Stimulated activated CD8-positive, alpha-beta memory T cell treated with anti-CD3 and anti-CD28 coated beads, Interleukin-12 subunit alpha, Interleukin-12 subunit beta, amount 100 ng/mL, for 24 hours (primary cell): ENCODE results near the gene PRSS21.

Experiments
- DNase-seq: peaks from one replicate; pipeline ENCODE4 v3.0.0-alpha.2; 2020; ENCODE audit errors: extremely low read depth

The PRSS21 gene

GRCh38 chr16:2779978-2780898 lies 36.8 kb upstream of the PRSS21 start:
- DNase-seq: no peak

DNA sequence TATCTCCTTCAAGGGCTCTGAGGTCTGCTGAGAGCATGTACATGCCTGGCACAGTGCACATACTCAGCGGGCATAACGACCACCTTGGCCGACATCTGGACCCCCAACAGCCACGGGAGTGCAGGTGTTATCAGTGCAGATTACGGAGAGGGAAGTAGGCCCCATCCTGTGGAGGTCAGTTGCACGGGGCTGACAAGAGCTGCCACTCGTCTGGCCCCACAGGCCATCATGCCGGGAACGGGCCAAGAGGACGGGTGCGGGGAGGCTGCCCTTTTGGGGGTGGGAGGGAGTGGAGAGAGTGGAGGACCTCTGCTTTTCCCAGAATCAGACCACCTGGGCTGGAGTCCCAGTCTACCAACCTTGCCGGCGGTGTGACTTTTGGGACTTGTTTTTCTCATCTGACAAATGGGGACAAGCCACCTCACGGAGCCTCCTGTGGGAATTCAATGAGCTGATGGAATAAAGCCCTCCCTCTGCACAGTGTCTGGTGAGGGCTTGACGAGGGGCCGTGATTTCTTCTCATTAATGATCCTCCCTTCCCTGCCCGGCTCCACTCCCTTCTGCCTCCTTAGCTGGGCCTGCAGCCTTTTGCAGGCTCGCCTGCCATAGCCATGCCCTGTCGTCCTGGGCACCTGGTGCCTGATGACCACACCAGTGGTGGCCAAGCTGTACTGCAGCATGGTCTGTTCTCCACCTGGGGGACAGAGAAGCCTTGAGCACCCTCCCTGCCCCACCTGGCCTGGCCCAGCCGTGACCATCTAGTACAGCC lies 34.3 kb upstream of the PRSS21 start:
- no peak for DNase-seq

DNA sequence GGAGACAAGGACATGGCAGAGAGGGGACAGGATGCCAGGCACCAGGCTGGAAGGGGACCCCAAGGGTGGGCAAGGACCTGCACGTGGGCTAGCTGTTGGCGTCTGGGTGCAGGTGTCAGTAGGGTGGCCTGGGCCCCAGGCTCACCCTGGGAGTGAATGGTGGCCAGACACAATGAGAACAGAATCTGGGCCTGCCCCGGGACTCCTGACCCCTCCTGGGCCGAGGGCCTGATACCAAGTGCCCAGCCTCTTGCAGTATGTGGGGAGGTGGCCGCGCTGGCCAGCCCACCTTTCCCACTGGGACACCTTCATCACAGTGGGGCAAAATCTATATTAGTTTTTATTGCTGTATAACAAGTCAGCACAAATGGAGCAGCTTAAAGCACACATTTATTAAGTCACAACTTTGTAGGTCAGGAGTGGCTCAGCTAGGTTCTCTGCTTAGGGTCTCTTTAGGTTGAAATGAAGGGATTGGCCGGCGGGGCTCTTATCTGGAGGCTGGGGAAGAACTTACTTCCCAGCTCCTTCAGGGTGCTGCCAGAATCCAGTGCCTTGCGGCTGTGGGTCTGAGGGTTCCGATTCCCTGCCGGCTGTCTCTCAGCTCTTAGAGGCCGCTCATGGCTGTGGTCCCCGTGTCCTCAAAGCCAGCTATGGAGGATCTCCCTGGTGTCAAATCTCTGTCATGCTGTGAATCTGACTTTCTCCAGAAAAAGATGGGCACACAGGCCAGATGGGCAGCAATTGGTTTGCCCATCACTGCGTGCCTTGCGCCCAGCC lies 33.3 kb upstream of the PRSS21 start:
- no peak for DNase-seq

GRCh38 chr16:2784358-2785100 lies 32.5 kb upstream of the PRSS21 start:
- DNase-seq: no peak

DNA sequence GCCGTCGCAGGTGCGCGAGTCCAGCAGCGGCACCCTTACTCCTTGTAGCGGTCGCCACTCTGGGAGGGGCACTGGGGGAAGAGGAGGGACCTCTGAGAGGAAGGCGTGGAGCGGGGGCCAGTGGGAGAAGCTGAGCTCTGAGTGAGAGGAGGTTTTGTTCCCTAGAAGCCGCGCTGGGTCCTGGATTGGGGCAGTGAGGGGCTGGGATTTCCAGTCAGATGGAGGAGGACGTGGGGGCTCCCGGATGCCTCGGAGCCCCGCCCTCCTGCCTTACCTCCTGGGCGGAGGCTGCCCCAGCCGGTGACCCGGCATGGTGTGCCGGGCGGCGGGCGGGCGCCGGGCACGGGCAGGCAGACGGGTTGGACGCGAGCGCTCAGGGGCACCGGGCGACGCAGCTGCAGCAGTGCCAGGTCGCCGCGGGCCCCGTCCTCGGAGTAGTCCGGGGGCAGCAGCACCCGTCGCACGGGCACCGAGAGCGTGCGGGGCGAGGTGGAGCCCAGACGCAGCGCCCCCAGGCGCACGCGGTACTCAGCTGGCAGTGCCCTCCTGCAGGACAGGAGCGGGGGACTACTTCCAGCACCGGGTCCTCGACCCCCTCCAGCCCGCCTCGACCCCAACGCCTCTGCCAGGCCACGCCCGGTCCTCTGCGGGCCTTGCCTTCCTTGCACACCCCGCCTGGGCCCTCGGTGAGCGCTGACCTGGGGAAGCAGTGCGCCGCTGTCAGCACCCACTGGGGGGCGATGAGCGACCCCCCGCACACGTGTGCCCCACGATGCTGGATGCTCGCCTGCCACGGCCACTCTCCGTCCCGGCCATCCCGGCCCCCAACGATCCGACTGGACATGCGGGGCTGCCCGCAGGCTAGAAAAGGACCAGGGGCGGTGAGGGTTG lies 31.7 kb upstream of the PRSS21 start:
- DNase-seq: peak; percentile 17

- DNase-seq: no peak
Observed at GRCh38 chr16:2786061-2786825, 30.8 kb upstream of the PRSS21 start.

- no peak for DNase-seq
Observed at GRCh38 chr16:2786826-2787151, 30.2 kb upstream of the PRSS21 start.

- DNase-seq: no peak
Observed at GRCh38 chr16:2787406-2787805, 29.6 kb upstream of the PRSS21 start, which contains the start of gene PRSS33. Gene PRSS33 (minus strand): TSS chr16:2787560. CDS start chr16:2786547, 1,013 bp downstream.

DNA sequence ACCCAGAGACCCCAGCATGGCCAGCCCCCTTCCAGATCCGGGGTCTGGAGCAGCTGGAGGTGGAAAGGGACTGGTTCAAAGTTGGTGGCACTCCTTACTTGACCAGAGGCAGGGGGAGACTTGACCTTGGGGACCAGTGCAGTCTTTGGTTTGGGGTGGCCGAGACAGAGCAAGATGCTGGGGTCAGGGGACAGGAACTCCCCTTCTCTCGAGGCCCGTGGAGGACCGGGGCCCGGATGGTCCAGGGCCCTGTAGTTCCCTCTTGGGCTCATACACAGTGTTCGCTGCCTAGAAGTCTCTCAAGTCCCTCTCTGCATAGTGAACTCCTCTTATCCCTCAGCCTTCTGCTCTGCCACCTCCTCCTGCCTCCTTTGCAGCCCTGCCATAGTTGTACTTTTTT lies 29.1 kb upstream of the PRSS21 start:
- no peak for DNase-seq

DNA sequence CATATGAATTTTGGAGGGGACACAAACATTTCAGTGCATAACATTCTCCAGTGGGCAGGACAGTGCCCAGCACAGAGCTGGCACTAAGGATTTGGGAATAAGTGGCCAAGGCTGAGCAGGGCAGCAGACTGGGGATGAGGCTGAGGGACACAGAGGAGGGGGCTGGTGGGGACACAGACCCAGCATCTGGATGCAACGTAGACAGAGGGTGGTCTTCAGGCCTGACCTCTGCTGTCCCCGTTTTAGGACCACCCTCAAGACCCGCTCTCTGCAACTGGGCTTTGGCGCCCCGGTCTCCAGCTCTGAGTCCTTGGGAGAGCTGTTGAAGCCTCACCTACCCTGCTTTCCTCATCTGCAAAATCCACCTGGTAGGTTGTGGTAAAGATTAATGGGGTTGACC lies 26.4 kb upstream of the PRSS21 start:
- DNase-seq: no peak

GRCh38 chr16:2791174-2791573 lies 25.9 kb upstream of the PRSS21 start:
- no peak for DNase-seq

GRCh38 chr16:2792940-2793339 lies 24.1 kb upstream of the PRSS21 start:
- no peak for DNase-seq

GRCh38 chr16:2795395-2796143 lies 21.5 kb upstream of the PRSS21 start:
- no peak for DNase-seq

DNA sequence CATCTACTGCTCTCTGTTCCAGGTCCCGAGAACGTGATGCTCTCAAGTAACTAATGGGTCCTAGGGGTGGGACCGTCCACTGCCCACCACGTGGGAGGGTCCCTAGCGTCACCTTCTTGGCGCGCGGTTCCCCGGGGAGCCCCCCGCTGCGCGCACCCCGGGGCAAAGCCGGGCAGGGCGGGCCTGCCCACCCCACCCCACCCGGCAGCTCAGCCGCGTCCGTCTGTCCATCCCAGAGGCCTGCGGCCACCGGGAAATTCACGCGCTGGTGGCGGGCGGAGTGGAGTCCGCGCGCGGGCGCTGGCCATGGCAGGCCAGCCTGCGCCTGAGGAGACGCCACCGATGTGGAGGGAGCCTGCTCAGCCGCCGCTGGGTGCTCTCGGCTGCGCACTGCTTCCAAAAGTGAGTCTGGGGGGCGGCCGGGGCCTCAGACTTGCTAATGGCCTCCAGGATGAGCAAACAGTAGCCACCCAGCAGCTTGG lies 18.3 kb upstream of the PRSS21 start:
- DNase-seq: no peak

- no peak for DNase-seq
Observed at GRCh38 chr16:2799205-2799858, 17.7 kb upstream of the PRSS21 start.

DNA sequence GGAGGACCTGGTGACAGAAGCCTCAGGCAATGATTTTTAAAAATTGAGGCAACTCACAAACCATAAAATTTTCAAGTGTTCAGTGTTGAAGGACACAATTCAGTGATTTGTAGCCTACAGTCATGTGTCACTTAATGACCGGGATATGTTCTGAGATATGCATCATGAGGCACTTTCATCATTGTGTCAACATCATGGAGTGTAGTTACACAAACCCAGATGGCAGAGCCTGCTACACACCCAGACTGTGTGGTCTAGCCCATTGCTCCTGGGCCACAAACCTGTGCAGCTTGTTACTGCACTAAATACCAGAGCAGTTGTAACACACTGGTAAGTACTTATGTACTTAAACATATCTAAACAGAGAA lies 17.2 kb upstream of the PRSS21 start:
- DNase-seq: no peak

GRCh38 chr16:2803545-2804195 lies 13.4 kb upstream of the PRSS21 start:
- DNase-seq: no peak

DNA sequence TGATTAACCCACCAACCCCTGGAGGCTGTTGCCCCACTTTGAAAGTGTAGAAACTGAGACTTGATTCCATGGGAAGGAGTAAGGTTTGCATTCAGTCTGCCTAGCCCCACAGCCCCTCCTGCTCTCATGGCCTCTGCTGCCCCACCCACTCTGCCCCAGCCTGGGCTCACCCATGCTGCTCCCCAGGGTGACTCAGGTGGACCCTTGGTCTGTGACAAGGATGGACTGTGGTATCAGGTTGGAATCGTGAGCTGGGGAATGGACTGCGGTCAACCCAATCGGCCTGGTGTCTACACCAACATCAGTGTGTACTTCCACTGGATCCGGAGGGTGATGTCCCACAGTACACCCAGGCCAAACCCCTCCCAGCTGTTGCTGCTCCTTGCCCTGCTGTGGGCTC lies 12.3 kb upstream of the PRSS21 start:
- DNase-seq: no peak
